Measurements from ENCODE around the gene MRC1. TPM values are rescaled to one million over a fixed set of nuclear protein-coding genes. Genes with fewer than 3 reads are reported as not detected.

MRC1 gene
- total and polyA plus RNA-seq, 2 experiments from 2014 or later = not detected

DNA sequence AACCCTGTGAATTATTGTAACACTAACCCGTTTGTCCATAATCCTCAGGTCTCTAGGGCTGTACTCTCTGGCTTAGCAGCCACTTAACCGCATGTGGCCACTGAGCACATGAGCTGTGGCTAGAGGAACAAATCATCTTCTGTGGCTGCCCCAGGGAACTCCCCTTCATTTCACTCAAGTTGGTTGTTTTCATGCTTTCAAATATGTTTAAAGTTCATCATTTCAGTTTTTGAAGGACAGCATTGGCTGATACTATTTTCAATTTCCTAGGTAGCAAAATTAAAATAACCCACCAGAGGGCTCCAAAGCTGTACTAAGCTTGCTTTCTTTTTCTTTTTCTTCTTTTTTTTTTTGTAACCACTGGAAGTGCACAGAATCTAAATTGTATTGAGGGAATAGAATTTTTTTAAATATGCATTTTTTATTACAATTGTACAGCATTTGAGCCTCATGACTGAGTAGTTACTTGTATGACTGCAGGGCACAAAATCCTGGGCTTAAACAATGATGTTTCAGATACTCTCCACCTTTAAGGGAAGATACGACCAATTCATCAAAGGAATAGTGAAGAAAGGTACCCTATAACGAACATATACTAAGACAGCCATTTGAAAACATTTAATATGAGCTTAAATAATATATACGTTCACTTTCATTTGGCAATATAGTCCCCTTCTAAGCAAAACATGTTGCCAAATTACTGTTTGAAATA, 38.6 kb downstream of the MRC1 start:
- no peak overlapping the region for H3K27ac Mint-ChIP-seq
- H3K27ac ChIP-seq (ENCODE audit: low read depth) = no peak overlapping the region
- H3K9me2 ChIP-seq (ENCODE audit: insufficient read depth) = no peaks in the 10 kb centered on the region
- H3K4me1 ChIP-seq (ENCODE audit: insufficient read depth) = peaks cover 10% of the 10 kb centered on the region
- no peaks in the 10 kb centered on the region for H3K27me3 ChIP-seq (ENCODE audit: insufficient read depth)
- no peaks in the 10 kb centered on the region for H3K9me3 Mint-ChIP-seq
- H2AFZ ChIP-seq = no peak overlapping the region
- H3F3A ChIP-seq (replicated peaks; ENCODE audit: low read depth) = no peaks in the 10 kb centered on the region
- H3K36me3 ChIP-seq (ENCODE audit: insufficient read depth) = no peaks in the 10 kb centered on the region
- no peaks in the 10 kb centered on the region for H3K79me2 ChIP-seq (replicated peaks; ENCODE audit: insufficient read depth)
- no peak overlapping the region for H3K4me2 ChIP-seq
- no peak overlapping the region for H3K4me3 ChIP-seq
- no peaks in the 10 kb centered on the region for H4K20me1 ChIP-seq (replicated peaks; ENCODE audit: insufficient read depth)
- DNase-seq (ENCODE audit: low spot score) (peak; percentile 56), ATAC-seq (no peak)
- no peaks in the 10 kb centered on the region for H3K36me3 Mint-ChIP-seq (ENCODE audit: low read depth)
- TF ChIP-seq CREB1 (CRISPR knock-in tag; IDR thresholded peaks at IDR 0.05; ENCODE audit: low read depth) (no peak), CTCF (conservative IDR thresholded peaks at IDR 0.05; ENCODE audit: low read depth in 2 of 2) (peak in 1 of 2 experiments; percentile 78; a peak in 3 of 4 replicates), ZNF331 (CRISPR knock-in tag; IDR thresholded peaks at IDR 0.05; ENCODE audit: low read depth) (no peak), ZNF114 (CRISPR knock-in tag; IDR thresholded peaks at IDR 0.05) (no peak)
- H3K4me3 Mint-ChIP-seq = no peak overlapping the region
- peaks cover 12% of the 10 kb centered on the region for H3K4me1 Mint-ChIP-seq
- H3K27me3 Mint-ChIP-seq (ENCODE audit: insufficient read depth, low read depth, poor library complexity) = no peaks in the 10 kb centered on the region

- no peak for ATAC-seq
- no peak overlapping the region for H3K4me2 ChIP-seq
Observed at GRCh38 chr10:17848646-17849045, 39.5 kb downstream of the MRC1 start.

More at GRCh38 chr10:17848646-17849045, 39.5 kb downstream of the MRC1 start:
- no peak for DNase-seq (ENCODE audit: low spot score)
- no peaks in the 10 kb centered on the region for H3K36me3 Mint-ChIP-seq (ENCODE audit: low read depth)
- Histone ChIP-seq H2AFZ (no peak overlapping the region), H4K20me1 (replicated peaks; ENCODE audit: insufficient read depth) (no peaks in the 10 kb centered on the region), H3K27me3 (ENCODE audit: insufficient read depth) (no peaks in the 10 kb centered on the region), H3K36me3 (ENCODE audit: insufficient read depth) (no peaks in the 10 kb centered on the region), H3K4me3 (no peak overlapping the region), H3K27ac (ENCODE audit: low read depth) (no peak overlapping the region), H3K9me2 (ENCODE audit: insufficient read depth) (no peaks in the 10 kb centered on the region), H3K79me2 (replicated peaks; ENCODE audit: insufficient read depth) (no peaks in the 10 kb centered on the region), H3K4me1 (ENCODE audit: insufficient read depth) (peaks cover 10% of the 10 kb centered on the region), H3F3A (replicated peaks; ENCODE audit: low read depth) (no peaks in the 10 kb centered on the region)
- H3K27me3 Mint-ChIP-seq (ENCODE audit: insufficient read depth, low read depth, poor library complexity) = no peaks in the 10 kb centered on the region
- TF ChIP-seq, protein P1, sequence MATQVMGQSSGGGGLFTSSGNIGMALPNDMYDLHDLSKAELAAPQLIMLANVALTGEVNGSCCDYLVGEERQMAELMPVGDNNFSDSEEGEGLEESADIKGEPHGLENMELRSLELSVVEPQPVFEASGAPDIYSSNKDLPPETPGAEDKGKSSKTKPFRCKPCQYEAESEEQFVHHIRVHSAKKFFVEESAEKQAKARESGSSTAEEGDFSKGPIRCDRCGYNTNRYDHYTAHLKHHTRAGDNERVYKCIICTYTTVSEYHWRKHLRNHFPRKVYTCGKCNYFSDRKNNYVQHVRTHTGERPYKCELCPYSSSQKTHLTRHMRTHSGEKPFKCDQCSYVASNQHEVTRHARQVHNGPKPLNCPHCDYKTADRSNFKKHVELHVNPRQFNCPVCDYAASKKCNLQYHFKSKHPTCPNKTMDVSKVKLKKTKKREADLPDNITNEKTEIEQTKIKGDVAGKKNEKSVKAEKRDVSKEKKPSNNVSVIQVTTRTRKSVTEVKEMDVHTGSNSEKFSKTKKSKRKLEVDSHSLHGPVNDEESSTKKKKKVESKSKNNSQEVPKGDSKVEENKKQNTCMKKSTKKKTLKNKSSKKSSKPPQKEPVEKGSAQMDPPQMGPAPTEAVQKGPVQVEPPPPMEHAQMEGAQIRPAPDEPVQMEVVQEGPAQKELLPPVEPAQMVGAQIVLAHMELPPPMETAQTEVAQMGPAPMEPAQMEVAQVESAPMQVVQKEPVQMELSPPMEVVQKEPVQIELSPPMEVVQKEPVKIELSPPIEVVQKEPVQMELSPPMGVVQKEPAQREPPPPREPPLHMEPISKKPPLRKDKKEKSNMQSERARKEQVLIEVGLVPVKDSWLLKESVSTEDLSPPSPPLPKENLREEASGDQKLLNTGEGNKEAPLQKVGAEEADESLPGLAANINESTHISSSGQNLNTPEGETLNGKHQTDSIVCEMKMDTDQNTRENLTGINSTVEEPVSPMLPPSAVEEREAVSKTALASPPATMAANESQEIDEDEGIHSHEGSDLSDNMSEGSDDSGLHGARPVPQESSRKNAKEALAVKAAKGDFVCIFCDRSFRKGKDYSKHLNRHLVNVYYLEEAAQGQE (IDR thresholded peaks at IDR 0.05; ENCODE audit: unreplicated experiment) = no peak
- TF ChIP-seq POLR2AphosphoS5 (IDR thresholded peaks at IDR 0.05; ENCODE audit: low read depth) (no peak), NANOG (IDR thresholded peaks at IDR 0.05; ENCODE audit: borderline replicate concordance) (no peak), EZH2phosphoT487 (IDR thresholded peaks at IDR 0.05; ENCODE audit: unreplicated experiment) (no peak), ZNF114 (CRISPR knock-in tag; IDR thresholded peaks at IDR 0.05) (no peak), JUNB (IDR thresholded peaks at IDR 0.05; ENCODE audit: unreplicated experiment) (no peak), EZH2 (IDR thresholded peaks at IDR 0.05; ENCODE audit: low read depth, unreplicated experiment) (no peak), CREB1 (CRISPR knock-in tag; IDR thresholded peaks at IDR 0.05; ENCODE audit: low read depth) (no peak), ETS1 (IDR thresholded peaks at IDR 0.05) (no peak), ZNF331 (CRISPR knock-in tag; IDR thresholded peaks at IDR 0.05; ENCODE audit: low read depth) (no peak), CTCF (conservative IDR thresholded peaks at IDR 0.05; ENCODE audit: low read depth in 2 of 2) (no peak)
- H3K4me1 Mint-ChIP-seq = peaks cover 12% of the 10 kb centered on the region
- H3K9me3 Mint-ChIP-seq = no peaks in the 10 kb centered on the region
- H3K27ac Mint-ChIP-seq = no peak overlapping the region
- H3K4me3 Mint-ChIP-seq = no peak overlapping the region

All from GM23338 (cell line).